H1 (cell line): ENCODE data around the gene GNAO1. TPM values are rescaled to one million over a fixed set of nuclear protein-coding genes. Genes with fewer than 3 reads are reported as not detected.

ENCODE experiments used
- CTCF ChIA-PET: fragments of 300-600 bp; sonication (Branson Sonifier 250); formaldehyde crosslinking; loops from one replicate; lab custom pipeline; 2021; ENCODE audit not compliant: partially characterized antibody; lab: Charles Lee
- POLR2A ChIA-PET: fragments of 300-600 bp; sonication (Branson Sonifier 250); formaldehyde crosslinking; loops from one replicate; lab custom pipeline; 2021; ENCODE audit warnings: inconsistent platforms; ENCODE audit not compliant: partially characterized antibody; lab: Charles Lee
- DNase-seq, 2 experiments: peaks; one replicate each; pipeline versions ENCODE4 v3.0.0 to v3.0.0-alpha.2; 2010 to 2022; ENCODE audit warnings: low spot score in 2 of 2, low read depth in 1 of 2, mixed read lengths in 1 of 2
- FAIRE-seq: peaks from 2 replicates; lab custom pipeline; 2011; peaks lifted over from hg19 to GRCh38; lab: Jason Lieb, UNC
- H2AFZ ChIP-seq: 2 replicates; pipeline ENCODE4 v1.8.1; 2012; ENCODE audit warnings: low read length, inconsistent platforms
- H2AK5ac ChIP-seq: 2 replicates; pipeline ENCODE4 v1.6.1; 2013; ENCODE audit warnings: low read depth, low read length
- H2BK120ac ChIP-seq: replicated peaks from 2 replicates; pipeline ENCODE3; 2013; ENCODE audit warnings: low read depth, low read length, inconsistent platforms
- H2BK12ac ChIP-seq: 2 replicates; pipeline ENCODE4 v1.6.1; 2013; ENCODE audit warnings: low read depth, low read length
- H2BK15ac ChIP-seq: 2 replicates; pipeline ENCODE4 v1.6.1; 2013; ENCODE audit warnings: low read length
- H2BK20ac ChIP-seq: 2 replicates; pipeline ENCODE4 v1.6.1; 2013; ENCODE audit warnings: low read length
- H2BK5ac ChIP-seq: 2 replicates; pipeline ENCODE4 v1.6.1; 2013; ENCODE audit warnings: low read depth, low read length
- H3K14ac ChIP-seq: 2 replicates; pipeline ENCODE4 v1.6.1; 2013; ENCODE audit warnings: inconsistent platforms; ENCODE audit not compliant: insufficient read length
- H3K18ac ChIP-seq: 2 replicates; pipeline ENCODE4 v1.6.1; 2013; ENCODE audit warnings: low read length; ENCODE audit errors: extremely low read depth
- H3K23ac ChIP-seq: 2 replicates; pipeline ENCODE4 v1.6.1; 2013; ENCODE audit warnings: inconsistent platforms; ENCODE audit not compliant: insufficient read length
- H3K23me2 ChIP-seq: 2 replicates; pipeline ENCODE4 v1.6.1; 2013; ENCODE audit warnings: low read depth, low read length
- H3K27ac ChIP-seq: 2 replicates; pipeline ENCODE4 v1.6.1; 2011; ENCODE audit warnings: low read depth, low read length, inconsistent platforms
- H3K27me3 ChIP-seq, 4 experiments: replicated peaks in 1 of 4; 1 replicate in 1 of 4; 2 replicates in 3 of 4; pipeline versions ENCODE4 v1.6.1 to v1.8.1; 2011 to 2013; ENCODE audit warnings: low read length in 3 of 4, mild to moderate bottlenecking in 3 of 4, inconsistent platforms in 2 of 4, mixed read lengths in 2 of 4, moderate library complexity in 1 of 4; ENCODE audit not compliant: control insufficient read depth in 3 of 4, insufficient read depth in 3 of 4; ENCODE audit errors: extremely low read depth in 1 of 4
- H3K36me3 ChIP-seq, 4 experiments: 2 replicates each; pipeline versions ENCODE4 v1.6.1 to v1.8.1; 2011 to 2013; ENCODE audit warnings: mild to moderate bottlenecking in 4 of 4, low read length in 3 of 4, moderate library complexity in 2 of 4, control low read depth in 1 of 4, inconsistent platforms in 1 of 4; ENCODE audit not compliant: insufficient read depth in 4 of 4, control insufficient read depth in 2 of 4
- H3K4ac ChIP-seq: replicated peaks from 2 replicates; pipeline ENCODE3; 2013; ENCODE audit warnings: low read length, low read depth, mixed read lengths, inconsistent platforms; ENCODE audit not compliant: insufficient read length
- H3K4me1 ChIP-seq, 4 experiments: replicated peaks in 1 of 4; 1 replicate in 1 of 4; 2 replicates in 3 of 4; pipeline versions ENCODE4 v1.6.1 to v1.8.1; 2011 to 2013; ENCODE audit warnings: low read length in 3 of 4, inconsistent platforms in 2 of 4, mixed read lengths in 1 of 4; ENCODE audit not compliant: insufficient read depth in 4 of 4, control insufficient read depth in 3 of 4
- H3K4me2 ChIP-seq, 2 experiments: 2 replicates each; pipeline versions ENCODE4 v1.6.1 to v1.8.1; 2011 to 2013; ENCODE audit warnings: low read depth in 2 of 2, low read length in 2 of 2, control low read depth in 1 of 2, inconsistent platforms in 1 of 2, mild to moderate bottlenecking in 1 of 2; ENCODE audit not compliant: insufficient read depth in 1 of 2
- H3K4me3 ChIP-seq, 4 experiments: fragments of 200-600, 300-600 bp in 1 of 4; sonication (generic), shearing (Covaris generic), sonication (Bioruptor Twin) in 1 of 4; 2 replicates each; pipeline versions ENCODE4 v1.5.1 to v1.8.1; 2011 to 2016; ENCODE audit warnings: low read length in 4 of 4, low read depth in 3 of 4, control low read depth in 2 of 4, inconsistent platforms in 2 of 4, mild to moderate bottlenecking in 2 of 4, mixed read lengths in 1 of 4, moderate library complexity in 1 of 4; ENCODE audit not compliant: insufficient read depth in 2 of 4; ENCODE audit errors: extremely low read depth in 1 of 4
- H3K56ac ChIP-seq: replicated peaks from 2 replicates; pipeline ENCODE3; 2013; ENCODE audit warnings: low read depth, mild to moderate bottlenecking, mixed read lengths, low read length, inconsistent platforms; ENCODE audit not compliant: insufficient read length
- H3K79me1 ChIP-seq: 2 replicates; pipeline ENCODE4 v1.6.1; 2013; ENCODE audit warnings: low read depth, low read length, control low read depth
- H3K79me2 ChIP-seq, 2 experiments: 2 replicates each; pipeline versions ENCODE4 v1.6.1 to v1.8.1; 2012 to 2013; ENCODE audit warnings: low read length in 2 of 2, mild to moderate bottlenecking in 2 of 2, inconsistent platforms in 1 of 2; ENCODE audit not compliant: insufficient read depth in 2 of 2, control insufficient read depth in 1 of 2
- H3K9ac ChIP-seq, 4 experiments: replicated peaks in 1 of 4; 1 replicate in 1 of 4; 2 replicates in 3 of 4; pipeline versions ENCODE4 v1.6.1 to v1.8.1; 2011 to 2013; ENCODE audit warnings: low read depth in 3 of 4, low read length in 3 of 4, control low read depth in 2 of 4, mild to moderate bottlenecking in 2 of 4, moderate library complexity in 2 of 4, inconsistent platforms in 1 of 4; ENCODE audit errors: extremely low read depth in 1 of 4
- H3K9me3 ChIP-seq, 2 experiments: 2 replicates each; pipeline versions ENCODE4 v1.6.1 to v1.8.1; 2012 to 2013; ENCODE audit warnings: mild to moderate bottlenecking in 2 of 2, moderate library complexity in 2 of 2, control low read depth in 1 of 2, inconsistent platforms in 1 of 2, low read depth in 1 of 2, low read length in 1 of 2, mixed read lengths in 1 of 2; ENCODE audit not compliant: insufficient read depth in 2 of 2
- H4K20me1 ChIP-seq, 2 experiments: replicated peaks in 1 of 2; 2 replicates each; pipeline versions ENCODE3 to v1.8.1; 2011 to 2013; ENCODE audit warnings: inconsistent platforms in 2 of 2, low read length in 2 of 2, mild to moderate bottlenecking in 1 of 2; ENCODE audit not compliant: insufficient read depth in 2 of 2, control insufficient read depth in 1 of 2
- H4K5ac ChIP-seq: 2 replicates; pipeline ENCODE4 v1.6.1; 2013; ENCODE audit warnings: low read length, low read depth, mixed read lengths, inconsistent platforms; ENCODE audit not compliant: insufficient read length
- H4K8ac ChIP-seq: 2 replicates; pipeline ENCODE4 v1.8.0; 2013; ENCODE audit warnings: mild to moderate bottlenecking, moderate library complexity, low read length, inconsistent platforms; ENCODE audit not compliant: insufficient read depth; ENCODE audit errors: extremely low read depth
- H4K91ac ChIP-seq: replicated peaks from 2 replicates; pipeline ENCODE3; 2013; ENCODE audit warnings: low read length, mixed read lengths, inconsistent platforms; ENCODE audit not compliant: insufficient read length
- CBX5 ChIP-seq: fragments of 300-800, 300-1000 bp; sonication (generic); IDR thresholded peaks from 2 replicates; pipeline ENCODE4 v1.7.1; 2016; ENCODE audit warnings: antibody characterized with exemption, low read length, low read depth
- YY1 ChIP-seq: IDR thresholded peaks from 2 replicates; pipeline ENCODE4 v1.6.1; 2011; ENCODE audit warnings: low read depth, mild to moderate bottlenecking, low read length
- WGBS, 2 experiments: shearing (Covaris generic) in 1 of 2; methylation state at CpG; one replicate each; pipeline versions ENCODE4 v1.1.6 to v1.1.7; 2013 to 2015; ENCODE audit warnings: low lambda C conversion rate in 2 of 2, mixed read lengths in 2 of 2, inconsistent platforms in 1 of 2, low coverage in 1 of 2, missing lambda C conversion rate in 1 of 2; ENCODE audit not compliant: insufficient replicate concordance in 2 of 2, insufficient coverage in 1 of 2, insufficient read length in 1 of 2; ENCODE audit errors: extremely low coverage in 1 of 2, missing lambda C conversion rate in 1 of 2; 5-methylcytosine and 5-hydroxymethylcytosine counted together
- polyA plus RNA-seq, 7 experiments: library from polyadenylated mRNA; depleted of rRNA in 3 of 7; stranded (reverse) in 5 of 7; unstranded in 2 of 7; fragments of >200 nt in 5 of 7; fragments of 200-250 nt in 2 of 7; gene quantifications; 1 replicate in 5 of 7; 2 replicates in 1 of 7; 4 replicates in 1 of 7; pipeline versions ENCODE4 v1.2.1 to v1.2.3, GENCODE V29; 2011 to 2013; ENCODE audit warnings: missing spikeins in 2 of 7, mixed read lengths in 2 of 7
- total RNA-seq: library from RNA; stranded (reverse); fragmentation: NEBNext Ultra II Directional; extraction: Animal tissue kit (Norgen Biotek cat#: 25700); gene quantifications from 2 replicates; pipeline ENCODE4 v1.2.1, GENCODE V29; 2021
- TF ChIP-seq, protein P1 (sequence below): IDR thresholded peaks from 2 replicates; pipeline ENCODE4 v1.6.1; 2011; ENCODE audit warnings: low read depth, mild to moderate bottlenecking, low read length; ENCODE audit not compliant: insufficient read depth

GNAO1 gene
- total and polyA plus RNA-seq, 2 of the 8 experiments (the other 6 are each of a cell fraction or from before 2014, with no cell fraction given), result 6.7 to 34.4 TPM

DNA sequence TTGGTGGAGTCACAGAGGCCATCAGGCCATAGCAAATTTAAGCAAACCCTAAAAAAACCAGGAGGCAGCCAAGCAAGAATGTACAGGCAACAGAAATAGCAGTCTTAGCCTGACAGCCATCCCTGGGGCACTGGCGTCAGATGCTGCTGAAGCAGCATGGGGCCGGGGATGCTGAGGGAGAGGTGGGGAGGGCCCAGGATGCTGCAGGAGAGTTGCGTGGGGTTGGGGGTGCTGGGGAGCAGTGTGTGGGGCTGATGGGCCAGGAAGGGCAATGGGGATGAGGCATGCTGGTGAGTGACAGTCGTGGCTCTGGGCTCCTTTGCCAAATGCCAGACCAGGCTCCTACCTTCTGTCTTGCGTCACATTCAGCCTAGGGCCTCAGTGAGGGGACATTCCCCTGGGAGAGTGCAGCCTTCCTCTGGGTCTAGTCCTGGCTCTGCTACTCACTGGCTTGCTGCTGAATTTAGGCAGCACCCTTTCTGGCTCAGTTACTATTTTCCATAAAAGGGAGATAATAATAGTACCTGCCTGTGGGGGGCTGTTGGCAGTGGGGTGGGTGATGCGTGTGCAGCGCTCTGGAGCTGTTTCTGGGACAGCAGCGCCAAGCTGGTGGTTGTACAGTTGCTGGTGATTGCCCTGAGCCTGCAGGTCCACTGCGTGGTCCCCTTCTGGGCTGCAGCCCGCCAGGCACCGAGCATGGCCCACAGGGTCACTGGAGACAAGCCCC is 146.0 kb downstream of the GNAO1 start:
- H4K5ac ChIP-seq, result no peak overlapping the region
- no peak overlapping the region for H2BK120ac ChIP-seq
- no peaks in the 10 kb centered on the region for H3K23me2 ChIP-seq
- no peak overlapping the region for H3K18ac ChIP-seq
- peak overlapping the region; percentile 40 for H3K56ac ChIP-seq
- no peak overlapping the region for H3K27ac ChIP-seq
- no peak overlapping the region for H4K8ac ChIP-seq
- H3K9ac ChIP-seq, result no peak overlapping the region
- H2BK15ac ChIP-seq, result no peak overlapping the region
- ChIA-PET POLR2A (no interaction called here), CTCF (interaction anchor here (3.0 kb wide), 1 partner anchor 18 kb away, joined by 14 read pairs; no protein-coding TSS in a partner anchor)
- no peaks in the 10 kb centered on the region for H3K4me1 ChIP-seq
- H2BK20ac ChIP-seq, result no peak overlapping the region
- no peak overlapping the region for H3K4me2 ChIP-seq
- H2BK12ac ChIP-seq, result no peak overlapping the region
- no peaks in the 10 kb centered on the region for H3K79me1 ChIP-seq
- no peaks in the 10 kb centered on the region for H3K9me3 ChIP-seq
- H2AFZ ChIP-seq, result no peak overlapping the region
- no peaks in the 10 kb centered on the region for H3K27me3 ChIP-seq
- no peak overlapping the region for H3K14ac ChIP-seq
- H3K36me3 ChIP-seq, result no peaks in the 10 kb centered on the region
- no peaks in the 10 kb centered on the region for H4K20me1 ChIP-seq
- no peak overlapping the region for H3K4ac ChIP-seq
- no peak overlapping the region for H3K4me3 ChIP-seq
- no peaks in the 10 kb centered on the region for H3K79me2 ChIP-seq
- H4K91ac ChIP-seq, result no peak overlapping the region
- H2AK5ac ChIP-seq, result no peak overlapping the region
- 92% methylated on average over 10 of the region's 11 CpGs; no CpG with 5 or more reads in 1 of the 2 experiments for WGBS, 2 experiments
- no peak overlapping the region for H2BK5ac ChIP-seq
- DNase-seq (no peak), FAIRE-seq (no peak)
- no peak overlapping the region for H3K23ac ChIP-seq
- TF ChIP-seq YY1, result no peak
- no peak for TF ChIP-seq CBX5
- TF ChIP-seq, protein P1, sequence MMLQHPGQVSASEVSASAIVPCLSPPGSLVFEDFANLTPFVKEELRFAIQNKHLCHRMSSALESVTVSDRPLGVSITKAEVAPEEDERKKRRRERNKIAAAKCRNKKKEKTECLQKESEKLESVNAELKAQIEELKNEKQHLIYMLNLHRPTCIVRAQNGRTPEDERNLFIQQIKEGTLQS, result no peak
